Smooth muscle cell (in vitro differentiated cells): ENCODE results near the gene TCF23. TPM values are rescaled to one million over a fixed set of nuclear protein-coding genes. Genes with fewer than 3 reads are reported as not detected.

Experiments
- DNase-seq: peaks from one replicate; lab custom pipeline; 2025; ENCODE audit not compliant: unreplicated experiment; lab: John Stamatoyannopoulos, UW
- H2AFZ ChIP-seq: fragments of 200-600 bp; sonication (generic); 2 replicates; pipeline ENCODE4 v1.6.0; 2016; ENCODE audit warnings: antibody characterized with exemption, low read depth, mild to moderate bottlenecking
- H3F3A ChIP-seq: fragments of 200-600 bp; sonication (generic); 2 replicates; pipeline ENCODE4 v1.6.0; 2017; ENCODE audit warnings: antibody characterized with exemption, low read depth
- H3K27ac ChIP-seq: fragments of 200-600 bp; sonication (generic); 2 replicates; pipeline ENCODE4 v1.5.1; 2016; ENCODE audit warnings: low read depth, mild to moderate bottlenecking
- H3K27me3 ChIP-seq: fragments of 200-600 bp; sonication (generic); 2 replicates; pipeline ENCODE4 v1.6.1; 2016; ENCODE audit warnings: low read depth, mild to moderate bottlenecking
- H3K36me3 ChIP-seq: fragments of 200-600 bp; sonication (generic); 2 replicates; pipeline ENCODE4 v1.5.1; 2016; ENCODE audit warnings: low read depth
- H3K4me1 ChIP-seq: fragments of 200-600 bp; sonication (generic); 2 replicates; pipeline ENCODE4 v1.5.1; 2016; ENCODE audit warnings: low read depth
- H3K4me2 ChIP-seq: fragments of 200-600 bp; sonication (generic); 2 replicates; pipeline ENCODE4 v1.6.0; 2016; ENCODE audit warnings: mild to moderate bottlenecking
- H3K4me3 ChIP-seq: fragments of 200-600 bp; sonication (generic); 2 replicates; pipeline ENCODE4 v1.5.1; 2016; ENCODE audit warnings: mild to moderate bottlenecking
- H3K79me2 ChIP-seq: fragments of 200-600 bp; sonication (generic); 2 replicates; pipeline ENCODE4 v1.6.0; 2016; ENCODE audit warnings: low read depth, mild to moderate bottlenecking
- H3K9ac ChIP-seq: fragments of 200-600 bp; sonication (generic); 2 replicates; pipeline ENCODE4 v1.6.0; 2016; ENCODE audit warnings: low read depth
- H3K9me3 ChIP-seq: fragments of 200-600 bp; sonication (generic); replicated peaks from 2 replicates; pipeline ENCODE4 v1.5.1; 2016; ENCODE audit warnings: low read depth
- H4K20me1 ChIP-seq: fragments of 200-600 bp; sonication (generic); 2 replicates; pipeline ENCODE4 v1.6.0; 2016; ENCODE audit warnings: low read depth
- whole genome bisulfite sequencing: methylation state at CpG from one replicate; pipeline ENCODE4 v1.1.7; 2016; ENCODE audit warnings: low lambda C conversion rate; 5-methylcytosine and 5-hydroxymethylcytosine counted together
- polyA plus RNA-seq: library from polyadenylated mRNA; unstranded; fragments of >200 nt; fragmentation: Nextera tagmentation; extraction: Ambion mirVana; gene quantifications from 2 replicates; pipeline ENCODE4 v1.2.1, GENCODE V29; 2016
- total RNA-seq: library from RNA; depleted of rRNA; stranded (reverse); fragments of >200 nt; gene quantifications from 2 replicates; pipeline ENCODE4 v1.2.3, GENCODE V29; 2014
- TF ChIP-seq, protein P1 (sequence below): fragments of 200-600 bp; sonication (generic); IDR thresholded peaks from 2 replicates; pipeline ENCODE4 v1.5.1; 2017; ENCODE audit warnings: borderline replicate concordance, mild to moderate bottlenecking, antibody characterized with exemption; ENCODE audit not compliant: insufficient read depth, poor library complexity, severe bottlenecking

The TCF23 gene
- total RNA-seq, result not detected in 2 replicates
- not detected in 2 replicates for polyA plus RNA-seq

DNA sequence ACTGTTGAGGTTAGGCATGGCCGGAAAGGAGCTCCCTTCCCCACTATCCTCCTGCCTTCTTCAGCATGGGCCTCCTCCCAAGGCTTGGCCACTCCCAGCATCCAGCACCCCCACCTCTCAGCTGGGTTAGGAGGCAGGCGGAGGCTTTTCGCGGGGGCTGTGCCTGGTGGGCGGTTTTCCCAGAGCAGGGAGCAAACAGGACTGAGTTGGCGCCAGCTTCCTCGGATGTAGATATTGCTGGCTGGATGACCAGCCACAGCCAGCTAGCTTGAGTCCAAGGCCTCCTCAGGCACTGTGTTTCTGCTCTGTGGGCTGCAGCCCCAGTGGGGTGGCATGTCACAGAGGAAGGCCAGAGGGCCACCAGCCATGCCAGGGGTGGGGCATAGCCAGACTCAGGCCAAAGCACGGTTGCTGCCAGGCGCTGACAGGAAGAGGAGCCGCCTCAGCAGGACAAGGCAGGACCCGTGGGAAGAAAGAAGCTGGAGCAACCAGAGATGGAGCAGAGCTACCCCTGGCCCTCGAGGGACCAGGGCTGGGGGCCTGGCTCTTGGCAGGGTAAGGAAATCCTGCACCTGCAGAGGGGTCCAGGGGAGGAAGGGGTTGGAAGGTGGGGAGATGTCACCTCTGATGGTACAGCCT, at the start of gene TCF23:
Gene TCF23, plus strand, starts transcription at position 204 of the 639 bp plus-strand sequence. Its CDS starts 130 bp downstream, at position 334.
- H3F3A ChIP-seq, result no peaks in the 10 kb centered on the region
- no peak within 1 kb of the TSS for H2AFZ ChIP-seq
- no peaks in the 10 kb centered on the region for H3K4me1 ChIP-seq
- peaks cover under 1% of the 10 kb centered on the region for H3K27me3 ChIP-seq
- H3K4me3 ChIP-seq, result no peak within 1 kb of the TSS
- WGBS, result 91% methylated on average over 12 of the region's 12 CpGs
- no peak within 1 kb of the TSS for H3K9ac ChIP-seq
- H3K79me2 ChIP-seq, result no peaks in the 10 kb centered on the region
- no peak within 1 kb of the TSS for H3K4me2 ChIP-seq
- TF ChIP-seq, protein P1, sequence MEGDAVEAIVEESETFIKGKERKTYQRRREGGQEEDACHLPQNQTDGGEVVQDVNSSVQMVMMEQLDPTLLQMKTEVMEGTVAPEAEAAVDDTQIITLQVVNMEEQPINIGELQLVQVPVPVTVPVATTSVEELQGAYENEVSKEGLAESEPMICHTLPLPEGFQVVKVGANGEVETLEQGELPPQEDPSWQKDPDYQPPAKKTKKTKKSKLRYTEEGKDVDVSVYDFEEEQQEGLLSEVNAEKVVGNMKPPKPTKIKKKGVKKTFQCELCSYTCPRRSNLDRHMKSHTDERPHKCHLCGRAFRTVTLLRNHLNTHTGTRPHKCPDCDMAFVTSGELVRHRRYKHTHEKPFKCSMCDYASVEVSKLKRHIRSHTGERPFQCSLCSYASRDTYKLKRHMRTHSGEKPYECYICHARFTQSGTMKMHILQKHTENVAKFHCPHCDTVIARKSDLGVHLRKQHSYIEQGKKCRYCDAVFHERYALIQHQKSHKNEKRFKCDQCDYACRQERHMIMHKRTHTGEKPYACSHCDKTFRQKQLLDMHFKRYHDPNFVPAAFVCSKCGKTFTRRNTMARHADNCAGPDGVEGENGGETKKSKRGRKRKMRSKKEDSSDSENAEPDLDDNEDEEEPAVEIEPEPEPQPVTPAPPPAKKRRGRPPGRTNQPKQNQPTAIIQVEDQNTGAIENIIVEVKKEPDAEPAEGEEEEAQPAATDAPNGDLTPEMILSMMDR, result no peak
- no peaks in the 10 kb centered on the region for H4K20me1 ChIP-seq
- no peaks in the 10 kb centered on the region for H3K9me3 ChIP-seq
- H3K36me3 ChIP-seq, result no peaks in the 10 kb centered on the region
- H3K27ac ChIP-seq, result no peak within 1 kb of the TSS
- no peak for DNase-seq

DNA sequence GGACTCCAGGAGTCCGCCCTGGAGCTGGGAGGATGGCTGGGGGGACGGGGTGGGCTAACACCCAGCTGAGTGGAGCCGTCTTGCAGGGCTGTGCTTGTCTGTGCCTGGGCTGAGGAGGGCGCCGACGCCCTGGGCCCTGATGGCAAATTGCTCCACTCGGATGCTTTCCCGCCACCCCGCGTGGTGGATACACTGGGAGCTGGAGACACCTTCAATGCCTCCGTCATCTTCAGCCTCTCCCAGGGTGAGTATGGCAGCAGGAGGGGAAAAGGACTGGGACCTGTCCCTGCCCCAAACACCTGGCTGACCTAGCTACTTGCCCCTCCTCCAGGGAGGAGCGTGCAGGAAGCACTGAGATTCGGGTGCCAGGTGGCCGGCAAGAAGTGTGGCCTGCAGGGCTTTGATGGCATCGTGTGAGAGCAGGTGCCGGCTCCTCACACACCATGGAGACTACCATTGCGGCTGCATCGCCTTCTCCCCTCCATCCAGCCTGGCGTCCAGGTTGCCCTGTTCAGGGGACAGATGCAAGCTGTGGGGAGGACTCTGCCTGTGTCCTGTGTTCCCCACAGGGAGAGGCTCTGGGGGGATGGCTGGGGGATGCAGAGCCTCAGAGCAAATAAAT, 49.4 kb upstream of the TCF23 start:
- no peaks in the 10 kb centered on the region for H3K36me3 ChIP-seq
- H3F3A ChIP-seq, result no peaks in the 10 kb centered on the region
- H2AFZ ChIP-seq, result no peak overlapping the region
- H3K27me3 ChIP-seq, result peaks cover 12% of the 10 kb centered on the region
- 94% methylated on average over 19 of the region's 19 CpGs for WGBS
- H3K4me2 ChIP-seq, result no peak overlapping the region
- no peak for DNase-seq
- no peak overlapping the region for H3K4me3 ChIP-seq
- H3K9me3 ChIP-seq, result no peaks in the 10 kb centered on the region
- H3K4me1 ChIP-seq, result no peaks in the 10 kb centered on the region
- no peak overlapping the region for H3K9ac ChIP-seq
- no peak overlapping the region for H3K27ac ChIP-seq
- TF ChIP-seq, protein P1, result no peak
- no peaks in the 10 kb centered on the region for H3K79me2 ChIP-seq
- H4K20me1 ChIP-seq, result no peaks in the 10 kb centered on the region

DNA sequence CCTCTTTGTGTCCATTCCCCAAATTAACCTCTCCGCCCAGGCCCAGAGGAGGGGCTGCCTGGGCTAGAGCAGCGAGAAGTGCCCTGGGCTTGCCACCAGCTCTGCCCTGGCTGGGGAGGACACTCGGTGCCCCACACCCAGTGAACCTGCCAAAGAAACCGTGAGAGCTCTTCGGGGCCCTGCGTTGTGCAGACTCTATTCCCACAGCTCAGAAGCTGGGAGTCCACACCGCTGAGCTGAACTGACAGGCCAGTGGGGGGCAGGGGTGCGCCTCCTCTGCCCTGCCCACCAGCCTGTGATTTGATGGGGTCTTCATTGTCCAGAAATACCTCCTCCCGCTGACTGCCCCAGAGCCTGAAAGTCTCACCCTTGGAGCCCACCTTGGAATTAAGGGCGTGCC, 48.8 kb upstream of the TCF23 start:
- no peak overlapping the region for H2AFZ ChIP-seq
- no peaks in the 10 kb centered on the region for H3K4me1 ChIP-seq
- H3F3A ChIP-seq, result no peaks in the 10 kb centered on the region
- TF ChIP-seq, protein P1, result no peak
- H3K27me3 ChIP-seq, result peaks cover 18% of the 10 kb centered on the region
- no peaks in the 10 kb centered on the region for H3K79me2 ChIP-seq
- DNase-seq, result no peak
- no peak overlapping the region for H3K27ac ChIP-seq
- H3K9me3 ChIP-seq, result no peaks in the 10 kb centered on the region
- H3K4me2 ChIP-seq, result no peak overlapping the region
- no peaks in the 10 kb centered on the region for H3K36me3 ChIP-seq
- no peak overlapping the region for H3K9ac ChIP-seq
- WGBS, result 90% methylated on average over 10 of the region's 10 CpGs
- H3K4me3 ChIP-seq, result no peak overlapping the region
- H4K20me1 ChIP-seq, result no peaks in the 10 kb centered on the region
